HCT116 (cell line): Measurements from ENCODE around the gene HTR3E. TPM values are rescaled to one million over a fixed set of nuclear protein-coding genes. Genes with fewer than 3 reads are reported as not detected.

Experiments
- ATAC-seq: fragments of 200-7000 bp; cut with Tn5 transposase; 2 replicates; pipeline ENCODE4 v1.9.1; 2020; ENCODE audit warnings: mild to moderate bottlenecking, moderate library complexity
- BruUV-seq: library from RNA; stranded (reverse); fragments of 400-500 nt; replicated peaks from 2 replicates; lab custom pipeline; 2021; lab: Mats Ljungman, UMichigan
- CTCF ChIA-PET: fragments of 300-600 bp; sonication (Branson Sonifier 250); formaldehyde crosslinking; loops from one replicate; lab custom pipeline; 2021; ENCODE audit warnings: antibody characterized with exemption; lab: Charles Lee
- POLR2A ChIA-PET: fragments of 300-600, 350-600 bp; sonication (Branson Sonifier 250); formaldehyde crosslinking; loops from one replicate; lab custom pipeline; 2021; ENCODE audit warnings: antibody characterized with exemption; lab: Charles Lee
- RAD21 ChIA-PET, 2 experiments: fragments of 300-600 bp; sonication (Branson Sonifier 250); formaldehyde crosslinking; loops; one replicate each; lab custom pipeline; 2023; ENCODE audit warnings: low total read pairs in 2 of 2; ENCODE audit not compliant: uncharacterized antibody in 2 of 2, unreplicated experiment in 2 of 2, low non-redundant PET in 1 of 2; lab: Charles Lee
- DNase-seq: peaks from one replicate; pipeline ENCODE4 v3.0.0-alpha.2; 2010; ENCODE audit warnings: low read depth, low spot score
- H2AFZ ChIP-seq: fragments of 200-600 bp; shearing (Covaris generic), sonication (generic); 2 replicates; pipeline ENCODE4 v1.6.1; 2017; ENCODE audit warnings: low read depth, mixed run types, mixed read lengths, antibody characterized with exemption, low read length; ENCODE audit not compliant: poor library complexity, severe bottlenecking
- H3K27ac ChIP-seq: 2 replicates; pipeline ENCODE4 v1.5.1; 2012; ENCODE audit warnings: low read depth, low read length
- H3K27me3 ChIP-seq: fragments of 200-600 bp; sonication (generic); 2 replicates; pipeline ENCODE4 v1.6.1; 2016; ENCODE audit warnings: mixed run types, low read length, mixed read lengths; ENCODE audit not compliant: insufficient read depth
- H3K36me3 ChIP-seq, 2 experiments: fragments of 200-500 bp in 1 of 2; fragments of 200-600 bp in 1 of 2; sonication (Bioruptor generic) in 1 of 2; sonication (generic) in 1 of 2; 2 replicates each; pipeline versions ENCODE4 v1.5.1 to v1.6.1; 2014 to 2016; ENCODE audit warnings: low read length in 2 of 2, inconsistent platforms in 1 of 2, mixed read lengths in 1 of 2, mixed run types in 1 of 2; ENCODE audit not compliant: insufficient read depth in 2 of 2, control insufficient read depth in 1 of 2
- H3K4me1 ChIP-seq, 2 experiments: fragments of 200-600 bp in 1 of 2; sonication (generic) in 1 of 2; 2 replicates each; pipeline versions ENCODE4 v1.5.1 to v1.6.1; 2012 to 2017; ENCODE audit warnings: low read length in 2 of 2, inconsistent platforms in 1 of 2, mild to moderate bottlenecking in 1 of 2, mixed read lengths in 1 of 2, mixed run types in 1 of 2, moderate library complexity in 1 of 2; ENCODE audit not compliant: insufficient read depth in 2 of 2, control insufficient read depth in 1 of 2
- H3K4me2 ChIP-seq: fragments of 200-600 bp; sonication (generic); 2 replicates; pipeline ENCODE4 v1.6.1; 2017; ENCODE audit warnings: mixed run types, low read length, mixed read lengths
- H3K4me3 ChIP-seq, 2 experiments: fragments of 200-600 bp in 1 of 2; sonication (generic) in 1 of 2; replicated peaks in 1 of 2; 2 replicates each; pipeline ENCODE4 v1.5.1; 2011 to 2016; ENCODE audit warnings: low read length in 2 of 2, control low read depth in 1 of 2, low read depth in 1 of 2, mild to moderate bottlenecking in 1 of 2, mixed read lengths in 1 of 2, mixed run types in 1 of 2
- H3K79me2 ChIP-seq: fragments of 200-600 bp; sonication (generic); 2 replicates; pipeline ENCODE4 v1.6.1; 2017; ENCODE audit warnings: mild to moderate bottlenecking, mixed run types, low read length, moderate library complexity, mixed read lengths; ENCODE audit not compliant: insufficient read depth
- H3K9ac ChIP-seq: fragments of 200-600 bp; sonication (generic); 2 replicates; pipeline ENCODE4 v1.6.1; 2016; ENCODE audit warnings: low read length, mixed read lengths
- H3K9me2 ChIP-seq: fragments of 200-600 bp; sonication (generic), shearing (Covaris generic); 2 replicates; pipeline ENCODE4 v1.6.1; 2017; ENCODE audit warnings: mixed run types, mild to moderate bottlenecking, moderate library complexity; ENCODE audit not compliant: insufficient read depth
- H3K9me3 ChIP-seq, 2 experiments: fragments of 200-500 bp in 1 of 2; fragments of 200-600 bp in 1 of 2; sonication (Bioruptor generic) in 1 of 2; sonication (generic) in 1 of 2; 2 replicates each; pipeline ENCODE4 v1.6.1; 2014 to 2017; ENCODE audit warnings: low read length in 2 of 2, mixed read lengths in 2 of 2, inconsistent platforms in 1 of 2, low read depth in 1 of 2, mild to moderate bottlenecking in 1 of 2, mixed run types in 1 of 2, moderate library complexity in 1 of 2; ENCODE audit not compliant: control insufficient read depth in 1 of 2, insufficient read depth in 1 of 2
- H4K20me1 ChIP-seq: fragments of 200-600 bp; sonication (generic), shearing (Covaris generic); 2 replicates; pipeline ENCODE4 v1.6.1; 2017; ENCODE audit warnings: mixed run types, mild to moderate bottlenecking, moderate library complexity; ENCODE audit not compliant: insufficient read depth
- ELF1 ChIP-seq: IDR thresholded peaks from 2 replicates; pipeline ENCODE4 v1.6.1; 2012; ENCODE audit warnings: low read depth, borderline replicate concordance
- EZH2 ChIP-seq: fragments of 200-600 bp; sonication (generic); IDR thresholded peaks from 2 replicates; pipeline ENCODE4 v1.6.1; 2017; ENCODE audit warnings: antibody characterized with exemption, mixed run types
- EZH2phosphoT487 ChIP-seq: fragments of 200-600 bp; IDR thresholded peaks from 2 replicates; pipeline ENCODE4 v1.6.1; 2018; ENCODE audit warnings: antibody characterized with exemption, borderline replicate concordance
- FOSL1 ChIP-seq: IDR thresholded peaks from 2 replicates; pipeline ENCODE4 v1.6.1; 2012; ENCODE audit warnings: low read depth
- SRF ChIP-seq: IDR thresholded peaks from 2 replicates; pipeline ENCODE4 v1.6.1; 2012; ENCODE audit warnings: low read depth
- YY1 ChIP-seq: IDR thresholded peaks from 2 replicates; pipeline ENCODE4 v1.6.1; 2011; ENCODE audit warnings: low read length, low read depth, moderate library complexity, mild to moderate bottlenecking; ENCODE audit not compliant: insufficient replicate concordance; ENCODE audit errors: extremely low read depth
- ZFX ChIP-seq: fragments of 450-650 bp; IDR thresholded peaks from 2 replicates; pipeline ENCODE4 v1.6.1; 2017
- intact Hi-C: fragments of 100-400 bp; cut with micrococcal nuclease; formaldehyde crosslinking; loops from 2 replicates; pipeline ENCODE4 v1.10.0; 2022
- total RNA-seq: library from RNA; stranded (reverse); gene quantifications from one replicate; pipeline ENCODE4 v1.2.1, GENCODE V29; 2021; ENCODE audit not compliant: unreplicated experiment

HTR3E gene
- total RNA-seq, 1 experiment from 2014 or later = not detected

DNA sequence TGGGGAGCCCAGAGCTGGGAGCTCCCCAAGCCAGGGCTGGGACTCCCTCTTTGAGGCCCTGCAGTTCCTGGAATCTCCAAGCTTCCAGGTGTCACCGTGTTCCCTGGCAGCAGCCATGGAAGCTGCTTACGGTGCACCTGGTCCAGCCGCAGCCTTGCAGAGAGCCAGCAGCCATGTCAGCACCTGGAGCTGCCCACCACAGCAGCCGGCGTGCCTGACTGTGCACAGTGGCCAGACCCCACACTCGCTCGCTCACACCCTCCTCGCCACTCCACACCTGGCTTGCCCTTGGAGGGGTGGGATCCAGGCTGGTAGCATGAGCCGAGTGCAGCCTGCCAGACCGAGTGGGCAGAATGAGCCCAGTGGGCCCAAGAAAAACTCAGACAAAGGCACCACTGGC is 14.8 kb upstream of the HTR3E start:
- ChIA-PET POLR2A (no interaction called here), CTCF (no interaction called here), RAD21 (no interaction called here)
- Histone ChIP-seq H3K27me3 (no peaks in the 10 kb centered on the region), H4K20me1 (no peaks in the 10 kb centered on the region), H3K27ac (no peak overlapping the region), H3K9me3 (no peaks in the 10 kb centered on the region), H3K36me3 (no peaks in the 10 kb centered on the region), H3K4me2 (no peak overlapping the region), H3K4me1 (peaks cover 0 to 5% of the 10 kb centered on the region in 2 experiments; a peak in 1 of 4 replicates), H3K9me2 (no peaks in the 10 kb centered on the region), H2AFZ (no peak overlapping the region), H3K4me3 (no peak overlapping the region), H3K9ac (no peak overlapping the region), H3K79me2 (no peaks in the 10 kb centered on the region)
- no TSS peak for BruUV-seq
- TF ChIP-seq YY1 = no peak
- TF ChIP-seq EZH2 = no peak
- no peak for TF ChIP-seq FOSL1
- no peak for TF ChIP-seq ELF1
- TF ChIP-seq EZH2phosphoT487 = no peak
- no peak for TF ChIP-seq ZFX
- no peak for TF ChIP-seq SRF
- DNase-seq (no peak), ATAC-seq (no peak)
- intact Hi-C loops = no loop called here

DNA sequence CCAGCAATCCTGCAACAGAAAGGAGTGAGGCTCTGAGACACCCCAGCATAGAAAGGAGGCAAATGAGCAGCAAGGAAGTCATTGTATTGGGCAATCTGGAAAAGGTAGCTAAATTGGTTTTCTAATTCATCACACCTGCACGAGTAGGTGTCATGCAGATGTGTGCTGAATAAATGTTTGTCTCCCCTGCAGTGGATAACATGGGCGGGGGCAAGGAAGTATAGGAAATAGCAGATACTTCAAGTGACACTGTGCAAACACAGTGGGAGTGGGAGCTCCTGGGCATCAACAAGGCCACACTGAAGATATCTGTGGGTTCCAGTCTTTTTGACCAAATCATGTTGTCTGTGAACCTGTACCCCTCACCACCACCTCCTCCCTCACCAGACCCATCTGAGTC is 14.4 kb upstream of the HTR3E start:
- H4K20me1 ChIP-seq = no peaks in the 10 kb centered on the region
- ChIA-PET RAD21 (no interaction called here), CTCF (no interaction called here)
- H3K4me2 ChIP-seq = no peak overlapping the region
- intact Hi-C loops = no loop called here
- H2AFZ ChIP-seq = no peak overlapping the region
- no peaks in the 10 kb centered on the region for H3K36me3 ChIP-seq
- H3K27ac ChIP-seq = no peak overlapping the region
- peaks cover 0 to 5% of the 10 kb centered on the region in 2 experiments; a peak in 1 of 4 replicates for H3K4me1 ChIP-seq
- no peak overlapping the region for H3K9ac ChIP-seq
- ATAC-seq = no peak
- no peak overlapping the region for H3K4me3 ChIP-seq
- TF ChIP-seq EZH2phosphoT487 = no peak
- TF ChIP-seq YY1 = no peak
- TF ChIP-seq, all 23 proteins: peak for 0
- Histone ChIP-seq H3K27me3 (no peaks in the 10 kb centered on the region), H3K79me2 (no peaks in the 10 kb centered on the region), H3K9me3 (no peaks in the 10 kb centered on the region), H3K9me2 (no peaks in the 10 kb centered on the region)
- POLR2A ChIA-PET = no interaction called here
- BruUV-seq = no TSS peak
- DNase-seq = no peak
